HG03280 (cell line): ENCODE measurements around the gene MAP2K6.
"Not testable (repeated sequence)": the region's sequence is repeated elsewhere in the genome, so short reads cannot be mapped to it uniquely, and the experiment has no call there.

Experiments
- ATAC-seq: cut with Tn5 transposase; IDR thresholded peaks from one replicate; pipeline ENCODE4 v1.9.1; 2021; ENCODE audit warnings: mild to moderate bottlenecking, moderate library complexity; ENCODE audit not compliant: unreplicated experiment

The MAP2K6 gene

GRCh38 chr17:69454051-69454450, 39.6 kb downstream of the MAP2K6 start:
- ATAC-seq: no peak

- ATAC-seq: no peak
Observed at GRCh38 chr17:69455040-69455439, 40.5 kb downstream of the MAP2K6 start.

- no peak for ATAC-seq
Observed at GRCh38 chr17:69457603-69458002, 43.1 kb downstream of the MAP2K6 start.

GRCh38 chr17:69460963-69461922, 46.7 kb downstream of the MAP2K6 start:
- ATAC-seq: no peak

GRCh38 chr17:69461951-69462369, 47.5 kb downstream of the MAP2K6 start:
- ATAC-seq: no peak

- ATAC-seq: no peak
Observed at GRCh38 chr17:69462882-69463281, 48.4 kb downstream of the MAP2K6 start.

GRCh38 chr17:69466451-69466850, 52.0 kb downstream of the MAP2K6 start:
- ATAC-seq: no peak

- ATAC-seq: no peak
Observed at GRCh38 chr17:69466905-69467667, 52.6 kb downstream of the MAP2K6 start.

- no peak for ATAC-seq
Observed at GRCh38 chr17:69468207-69468606, 53.7 kb downstream of the MAP2K6 start.

GRCh38 chr17:69470702-69471101, 56.2 kb downstream of the MAP2K6 start:
- ATAC-seq: no peak

- ATAC-seq: no peak
Observed at GRCh38 chr17:69471406-69471805, 56.9 kb downstream of the MAP2K6 start.

- ATAC-seq: no peak
Observed at GRCh38 chr17:69473841-69474831, 59.6 kb downstream of the MAP2K6 start.

GRCh38 chr17:69477204-69477902, 62.9 kb downstream of the MAP2K6 start:
- ATAC-seq: no peak

GRCh38 chr17:69477903-69478266, 63.4 kb downstream of the MAP2K6 start:
- no peak for ATAC-seq

- no peak for ATAC-seq
Observed at GRCh38 chr17:69478916-69479315, 64.4 kb downstream of the MAP2K6 start.

- ATAC-seq: not testable (repeated sequence)
Observed at GRCh38 chr17:69479756-69480155, 65.3 kb downstream of the MAP2K6 start.

GRCh38 chr17:69480245-69480644, 65.7 kb downstream of the MAP2K6 start:
- no peak for ATAC-seq

- no peak for ATAC-seq
Observed at GRCh38 chr17:69485251-69485661, 70.8 kb downstream of the MAP2K6 start.

GRCh38 chr17:69485901-69486643, 71.6 kb downstream of the MAP2K6 start:
- ATAC-seq: no peak
